Caco-2 (cell line): Measurements from ENCODE around the gene HIVEP2. TPM values are rescaled to one million over a fixed set of nuclear protein-coding genes. Genes with fewer than 3 reads are reported as not detected.

Experiments
- BruUV-seq: library from RNA; stranded (reverse); fragments of 400-500 nt; replicated peaks from 2 replicates; lab custom pipeline; 2021; lab: Mats Ljungman, UMichigan
- CTCF ChIA-PET: fragments of 300-600 bp; sonication (Branson Sonifier 250); formaldehyde crosslinking; loops from one replicate; lab custom pipeline; 2022; ENCODE audit warnings: antibody characterized with exemption; lab: Charles Lee
- POLR2A ChIA-PET: fragments of 300-600 bp; sonication (Branson Sonifier 250); formaldehyde crosslinking; loops from one replicate; lab custom pipeline; 2022; ENCODE audit warnings: antibody characterized with exemption; lab: Charles Lee
- DNase-seq, 2 experiments: peaks; one replicate each; pipeline versions ENCODE4 v3.0.0 to v3.0.0-alpha.2; 2020 to 2022
- H3K27me3 ChIP-seq: replicated peaks from 2 replicates; pipeline ENCODE4 v1.6.0; 2011; ENCODE audit warnings: low read length; ENCODE audit not compliant: control insufficient read depth, insufficient read depth
- H3K36me3 ChIP-seq: 2 replicates; pipeline ENCODE4 v1.5.1; 2011; ENCODE audit warnings: low read length; ENCODE audit not compliant: control insufficient read depth, insufficient read depth
- H3K4me1 ChIP-seq: fragments of 250-450 bp; sonication (Bioruptor Pico); 2 replicates; pipeline ENCODE4 v1.5.1; 2020; ENCODE audit warnings: mild to moderate bottlenecking
- H3K4me3 ChIP-seq: 2 replicates; pipeline ENCODE4 v1.5.1; 2011; ENCODE audit warnings: low read depth, mild to moderate bottlenecking, control low read depth, low read length
- H3K9me3 ChIP-seq: fragments of 250-450 bp; sonication (Bioruptor Pico); 2 replicates; pipeline ENCODE4 v1.5.1; 2020; ENCODE audit warnings: mild to moderate bottlenecking, moderate library complexity
- H3K27ac Mint-ChIP-seq: one replicate; pipeline ENCODE4 v1.8.0; 2022; ENCODE audit warnings: mixed read lengths; ENCODE audit not compliant: unreplicated experiment
- H3K27me3 Mint-ChIP-seq: one replicate; pipeline ENCODE4 v1.8.0; 2022; ENCODE audit warnings: mixed read lengths; ENCODE audit not compliant: insufficient read depth, unreplicated experiment
- H3K36me3 Mint-ChIP-seq: one replicate; pipeline ENCODE4 v1.8.0; 2022; ENCODE audit warnings: mild to moderate bottlenecking, mixed read lengths; ENCODE audit not compliant: insufficient read depth, unreplicated experiment
- H3K4me1 Mint-ChIP-seq: one replicate; pipeline ENCODE4 v1.8.0; 2022; ENCODE audit warnings: low read depth, mixed read lengths; ENCODE audit not compliant: unreplicated experiment
- H3K4me3 Mint-ChIP-seq: one replicate; pipeline ENCODE4 v1.8.0; 2022; ENCODE audit warnings: mild to moderate bottlenecking, moderate library complexity, mixed read lengths; ENCODE audit not compliant: unreplicated experiment
- H3K9me3 Mint-ChIP-seq: one replicate; pipeline ENCODE4 v1.8.0; 2022; ENCODE audit warnings: mixed read lengths; ENCODE audit not compliant: unreplicated experiment
- CTCF ChIP-seq, 2 experiments: fragments of 200-600 bp in 1 of 2; IDR thresholded peaks; 1 replicate in 1 of 2; 2 replicates in 1 of 2; pipeline versions ENCODE4 v1.5.1 to v1.8.0; 2011 to 2022; ENCODE audit warnings: antibody characterized with exemption in 1 of 2, control low read depth in 1 of 2, inconsistent platforms in 1 of 2, low read depth in 1 of 2, low read length in 1 of 2, mild to moderate bottlenecking in 1 of 2, moderate library complexity in 1 of 2; ENCODE audit not compliant: insufficient read depth in 1 of 2, severe bottlenecking in 1 of 2, unreplicated experiment in 1 of 2
- intact Hi-C: fragments of 100-400 bp; cut with micrococcal nuclease; formaldehyde crosslinking; loops from one replicate; pipeline ENCODE4 v1.10.0; 2022; ENCODE audit not compliant: unreplicated experiment
- total RNA-seq: library from RNA; stranded (reverse); gene quantifications from 2 replicates; pipeline ENCODE4 v1.2.3, GENCODE V29; 2022

Gene HIVEP2
- total RNA-seq, 1 experiment from 2014 or later: 1.0 TPM

DNA sequence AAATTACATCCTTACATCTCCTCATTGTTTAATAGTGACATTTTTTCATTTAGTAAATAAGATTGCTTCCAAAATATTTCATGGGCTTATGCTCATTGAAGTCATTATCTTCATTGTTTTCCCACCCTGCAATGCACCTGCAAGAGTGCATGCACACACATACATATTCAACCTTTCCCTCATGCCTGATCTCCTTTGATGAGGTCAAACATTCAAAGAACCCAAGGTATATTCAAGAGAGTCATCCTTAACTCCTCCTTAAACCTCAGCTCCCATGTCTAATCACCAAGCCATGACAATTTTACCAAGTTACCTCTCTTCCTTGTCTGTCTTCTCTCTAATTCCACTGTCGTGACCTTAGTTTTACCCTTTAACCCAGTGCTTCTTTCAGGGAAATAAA, 56.5 kb downstream of the HIVEP2 start:
- H3K4me3 Mint-ChIP-seq: no peak overlapping the region
- H3K4me1 Mint-ChIP-seq: peaks cover 13% of the 10 kb centered on the region
- H3K9me3 Mint-ChIP-seq: no peaks in the 10 kb centered on the region
- POLR2A ChIA-PET: no interaction called here
- Histone ChIP-seq H3K9me3 (no peaks in the 10 kb centered on the region), H3K4me3 (no peak overlapping the region), H3K4me1 (peaks cover 27% of the 10 kb centered on the region), H3K36me3 (no peaks in the 10 kb centered on the region), H3K27me3 (no peaks in the 10 kb centered on the region)
- intact Hi-C loops: loop anchor here (10.0 kb wide), 1 partner anchor 526 kb away; no protein-coding TSS in a partner anchor
- CTCF ChIA-PET: no interaction called here
- no peak overlapping the region for H3K27ac Mint-ChIP-seq
- no peaks in the 10 kb centered on the region for H3K36me3 Mint-ChIP-seq
- H3K27me3 Mint-ChIP-seq: peaks cover 5% of the 10 kb centered on the region
- DNase-seq: no peak
- BruUV-seq: no TSS peak
- no peak for TF ChIP-seq CTCF (IDR thresholded peaks at IDR 0.05; ENCODE audit: insufficient read depth in 1 of 2, low read depth in 1 of 2, low read length in 1 of 2, severe bottlenecking in 1 of 2, unreplicated experiment in 1 of 2)

DNA sequence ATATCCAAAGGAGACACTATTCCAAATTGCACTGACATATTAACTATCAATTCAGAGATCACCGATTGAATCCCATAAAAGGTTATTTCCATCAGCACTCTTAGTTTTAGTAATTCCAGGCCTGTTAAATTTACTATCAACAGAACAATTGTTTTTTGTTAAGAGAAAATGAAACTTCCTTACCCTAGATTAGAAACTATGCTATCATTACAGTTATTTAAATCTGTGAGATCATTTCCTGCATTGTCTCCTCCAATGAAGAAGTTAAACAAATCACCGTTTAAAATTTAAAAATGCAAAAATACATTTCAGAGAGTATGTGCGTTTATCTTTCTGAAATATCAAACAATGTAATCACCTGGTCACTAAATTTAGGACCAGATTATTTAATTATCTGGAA, 57.5 kb downstream of the HIVEP2 start:
- no peak for DNase-seq
- Mint-ChIP-seq H3K4me3 (no peak overlapping the region), H3K36me3 (no peaks in the 10 kb centered on the region), H3K9me3 (no peaks in the 10 kb centered on the region), H3K27ac (no peak overlapping the region), H3K4me1 (peaks cover 13% of the 10 kb centered on the region), H3K27me3 (peaks cover 5% of the 10 kb centered on the region)
- ChIA-PET POLR2A (no interaction called here), CTCF (no interaction called here)
- H3K27me3 ChIP-seq: no peaks in the 10 kb centered on the region
- BruUV-seq: no TSS peak
- H3K36me3 ChIP-seq: no peaks in the 10 kb centered on the region
- no peaks in the 10 kb centered on the region for H3K9me3 ChIP-seq
- intact Hi-C loops: loop anchor here (1.0 to 10.0 kb wide), 2 partner anchors 194 to 527 kb away; no protein-coding TSS in a partner anchor
- H3K4me3 ChIP-seq: no peak overlapping the region
- H3K4me1 ChIP-seq: peaks cover 27% of the 10 kb centered on the region
- no peak for TF ChIP-seq CTCF (IDR thresholded peaks at IDR 0.05; ENCODE audit: insufficient read depth in 1 of 2, low read depth in 1 of 2, low read length in 1 of 2, severe bottlenecking in 1 of 2, unreplicated experiment in 1 of 2)

DNA sequence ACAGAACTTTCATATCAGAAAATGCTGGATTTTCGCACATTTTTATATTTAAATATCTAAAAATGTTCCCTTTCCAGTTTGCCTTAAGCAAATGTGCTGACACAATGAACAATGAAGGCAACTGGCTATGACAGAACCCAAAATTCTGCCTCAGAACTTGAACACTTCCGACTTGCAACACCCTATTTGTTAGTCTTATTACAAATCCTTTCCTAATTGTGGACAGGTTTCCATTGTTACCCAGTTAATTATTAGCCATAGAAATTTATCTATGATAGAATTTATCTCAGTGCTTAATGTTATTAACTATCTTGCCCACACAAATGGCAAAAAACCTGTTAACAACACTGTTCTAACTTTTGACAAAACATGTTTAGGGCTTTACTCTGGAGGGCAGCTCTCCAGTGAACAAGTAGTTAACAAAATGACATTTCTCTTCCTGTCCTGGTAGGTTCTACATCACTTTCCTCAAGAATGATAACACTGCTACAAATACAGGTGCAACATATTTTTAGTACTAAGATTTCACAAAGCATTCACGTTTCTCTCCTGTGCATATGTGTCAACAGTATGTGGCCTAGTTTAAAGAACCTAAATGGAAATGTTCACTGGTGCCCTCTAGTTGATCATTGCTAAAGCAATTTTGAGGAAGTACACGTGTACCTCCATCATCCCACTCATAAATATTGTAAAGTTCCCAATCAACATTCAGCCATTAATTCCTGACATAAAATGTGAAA, 58.4 kb downstream of the HIVEP2 start:
- Mint-ChIP-seq H3K36me3 (no peaks in the 10 kb centered on the region), H3K9me3 (no peaks in the 10 kb centered on the region), H3K4me3 (no peak overlapping the region), H3K27me3 (peaks cover 5% of the 10 kb centered on the region), H3K27ac (no peak overlapping the region), H3K4me1 (peaks cover 13% of the 10 kb centered on the region)
- no TSS peak for BruUV-seq
- ChIA-PET POLR2A (no interaction called here), CTCF (no interaction called here)
- no peaks in the 10 kb centered on the region for H3K36me3 ChIP-seq
- no peaks in the 10 kb centered on the region for H3K9me3 ChIP-seq
- peak in 1 of 2 experiments; percentile 26 for DNase-seq
- intact Hi-C loops: loop anchor here (1.0 to 10.0 kb wide), 2 partner anchors 193 to 528 kb away; no protein-coding TSS in a partner anchor
- no peak overlapping the region for H3K4me3 ChIP-seq
- TF ChIP-seq CTCF (IDR thresholded peaks at IDR 0.05; ENCODE audit: insufficient read depth in 1 of 2, low read depth in 1 of 2, low read length in 1 of 2, severe bottlenecking in 1 of 2, unreplicated experiment in 1 of 2): peak; percentile 18 to 28
- H3K4me1 ChIP-seq: peaks cover 31% of the 10 kb centered on the region
- H3K27me3 ChIP-seq: no peaks in the 10 kb centered on the region
